Inflammatory macrophage (primary cell): ENCODE measurements around the gene HAPLN2.
"Not testable (repeated sequence)": the region's sequence is repeated elsewhere in the genome, so short reads cannot be mapped to it uniquely, and the experiment has no call there.

ENCODE experiments used
- DNase-seq, 2 donors: peaks; one replicate each; pipeline ENCODE4 v3.0.0-alpha.2; 2020 to 2022

HAPLN2 gene

GRCh38 chr1:156592158-156592909 is 26.9 kb upstream of the HAPLN2 start:
- no peak for DNase-seq

- no peak for DNase-seq
These were observed 26.1 kb upstream of the HAPLN2 start for GRCh38 chr1:156592910-156593660.

GRCh38 chr1:156593661-156593989 is 25.6 kb upstream of the HAPLN2 start:
- DNase-seq = no peak

GRCh38 chr1:156594190-156594589 is 25.0 kb upstream of the HAPLN2 start:
- DNase-seq = no peak

DNA sequence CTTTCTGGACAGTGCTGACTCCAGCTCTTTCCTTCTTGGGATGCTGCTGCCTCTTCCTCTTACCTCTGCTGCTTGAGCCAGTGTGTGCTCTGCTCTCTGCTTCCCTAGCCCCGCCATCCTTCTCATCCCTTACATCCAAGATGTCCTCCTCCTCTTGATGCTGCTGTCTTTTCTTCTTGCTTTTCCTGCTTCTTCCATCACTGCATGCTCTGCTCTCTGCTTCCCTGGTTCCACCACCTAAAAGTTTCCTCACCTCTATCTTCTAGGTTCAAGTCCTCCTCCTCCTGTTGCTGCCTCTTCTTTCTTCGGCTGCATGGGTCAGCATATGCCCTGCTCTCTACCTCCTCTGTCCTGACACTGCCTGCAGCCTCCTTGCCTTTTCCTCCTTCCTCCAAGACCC is 24.2 kb upstream of the HAPLN2 start:
- no peak for DNase-seq

DNA sequence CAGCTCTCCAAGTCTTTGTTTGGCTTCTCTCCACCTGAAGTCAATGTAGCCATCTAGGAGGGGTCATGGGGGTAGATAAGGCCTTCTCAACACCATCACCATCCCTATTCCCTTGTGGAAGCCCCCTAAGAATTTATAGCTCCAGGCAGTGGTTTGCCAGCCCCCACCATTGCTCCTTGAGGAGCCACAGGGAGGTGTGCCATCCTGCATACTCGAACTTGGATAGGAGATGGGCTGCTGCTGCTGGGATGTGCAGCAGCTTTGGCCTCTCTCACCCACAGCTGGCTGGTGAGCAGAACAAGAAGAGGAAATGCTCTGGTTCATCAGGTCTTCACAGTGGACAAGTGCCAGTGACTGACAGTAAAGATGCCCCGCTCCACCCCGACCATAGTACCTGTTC is 22.8 kb upstream of the HAPLN2 start:
- no peak for DNase-seq

- DNase-seq = no peak
These were observed 21.1 kb upstream of the HAPLN2 start for GRCh38 chr1:156598125-156598524.

DNA sequence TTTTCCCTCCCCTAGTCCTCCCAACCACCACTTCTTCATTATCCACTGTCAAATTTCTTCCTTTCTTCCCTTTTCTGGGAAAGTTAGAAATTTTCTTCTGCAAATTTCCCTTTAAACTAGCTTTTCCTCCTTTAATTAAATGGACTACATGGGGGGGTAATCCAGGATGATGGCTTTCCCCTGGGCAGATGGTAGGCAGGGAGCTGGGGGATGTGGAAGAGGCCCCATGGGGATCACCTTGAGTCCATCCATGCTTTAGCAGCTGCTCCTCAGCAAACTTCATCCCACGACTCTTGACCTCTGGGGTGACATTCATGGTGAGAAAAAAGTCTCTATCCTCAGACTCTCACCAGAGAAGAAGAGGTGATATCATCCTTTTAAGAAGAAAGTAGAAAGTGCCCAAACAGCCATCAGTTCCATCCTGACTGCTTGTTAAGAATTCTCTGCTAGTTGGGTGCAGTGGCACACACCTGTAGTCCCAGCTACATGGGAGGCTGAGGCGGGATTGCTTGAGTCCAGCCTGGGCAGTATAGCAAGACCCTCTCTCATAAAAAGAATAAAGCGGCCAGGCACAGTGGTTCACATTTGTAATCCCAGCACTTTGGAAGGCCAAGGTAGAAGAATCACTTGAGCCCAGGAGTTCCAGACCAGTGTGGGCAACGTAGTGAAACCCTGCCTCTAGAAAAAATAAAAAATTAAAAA is 20.3 kb upstream of the HAPLN2 start:
- no peak for DNase-seq

- peak; percentile 66 to 68 for DNase-seq
These were observed 19.4 kb upstream of the HAPLN2 start for GRCh38 chr1:156599811-156600210.

DNA sequence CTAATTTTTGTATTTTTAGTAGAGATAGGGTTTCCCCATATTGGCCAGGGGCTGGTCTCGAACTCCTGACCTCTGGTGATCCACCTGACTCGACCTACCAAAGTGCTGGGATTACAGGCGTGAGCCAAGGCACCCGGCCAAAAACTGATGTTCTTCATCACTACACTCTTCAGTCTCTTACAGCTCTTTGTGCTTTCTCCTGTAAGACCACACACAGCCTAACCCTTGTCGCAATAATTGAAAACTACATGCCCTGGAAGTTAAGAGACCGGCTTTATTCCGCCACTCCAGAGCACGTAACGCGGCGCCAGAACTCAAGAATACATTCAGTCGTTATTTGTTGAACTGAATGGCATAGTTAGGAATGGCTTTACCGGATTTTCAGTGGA is 18.5 kb upstream of the HAPLN2 start:
- DNase-seq = no peak

DNA sequence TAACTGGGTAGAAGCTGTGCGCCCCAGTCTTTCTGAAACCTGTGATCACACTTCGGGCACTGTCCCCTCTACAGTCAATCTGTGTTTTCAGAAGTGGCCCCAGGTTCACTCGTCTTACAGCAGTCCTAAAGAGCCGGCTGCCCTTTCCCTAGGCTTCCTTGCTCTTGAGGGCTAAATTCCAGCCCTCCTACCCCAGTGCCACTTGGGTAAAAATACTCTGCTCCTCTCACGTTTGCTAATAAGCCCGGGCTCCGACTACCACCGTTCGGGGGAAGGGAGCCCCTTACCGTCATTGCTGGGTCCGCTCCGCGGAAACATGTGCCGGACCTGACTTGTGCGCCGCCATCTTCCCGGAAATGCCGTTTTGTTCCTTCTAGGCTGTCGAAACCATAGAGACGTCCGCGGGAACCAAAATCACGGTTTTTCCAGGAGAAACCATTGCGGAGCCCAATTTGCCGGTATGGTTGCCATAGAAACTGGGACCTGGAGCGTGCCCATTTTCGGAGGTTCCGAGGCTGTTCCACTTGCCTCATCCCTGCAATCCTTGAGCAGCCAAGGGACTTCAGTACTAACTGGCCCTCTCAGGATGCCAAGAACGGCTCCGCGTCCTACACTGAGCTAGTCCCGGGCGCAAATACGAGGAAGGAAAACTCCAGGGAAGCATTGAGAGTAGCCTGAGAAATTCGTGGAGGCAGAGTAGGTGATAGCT is 17.9 kb upstream of the HAPLN2 start, which contains the start of gene GPATCH4:
GPATCH4 (minus strand) TSS at position 358 of the 709 bp plus-strand sequence.
- DNase-seq = peak; percentile 79 to 86

- DNase-seq = no peak
These were observed 17.3 kb upstream of the HAPLN2 start for GRCh38 chr1:156601892-156602291.

GRCh38 chr1:156602557-156602993 is 16.6 kb upstream of the HAPLN2 start:
- DNase-seq = peak; percentile 13 to 38

DNA sequence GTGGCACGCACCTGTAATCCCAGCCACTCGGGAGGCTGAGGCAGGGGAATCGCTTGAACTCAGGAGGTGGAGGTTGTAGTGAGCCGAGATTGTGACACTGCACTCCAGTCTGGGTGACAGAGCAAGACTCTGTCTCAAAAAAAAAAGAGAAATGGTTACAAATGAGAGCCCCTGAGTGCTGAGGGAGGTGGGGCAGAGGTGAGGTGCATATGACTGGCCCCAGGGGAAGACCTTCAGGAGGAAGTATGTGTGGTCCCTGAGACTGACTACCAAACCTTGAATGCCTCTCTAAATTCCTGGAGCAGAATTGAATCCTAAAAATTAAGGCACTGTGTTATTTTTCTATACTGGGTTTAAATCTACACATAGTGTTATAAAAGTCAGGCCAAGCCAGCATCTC is 11.9 kb upstream of the HAPLN2 start:
- not testable (repeated sequence) for DNase-seq

DNA sequence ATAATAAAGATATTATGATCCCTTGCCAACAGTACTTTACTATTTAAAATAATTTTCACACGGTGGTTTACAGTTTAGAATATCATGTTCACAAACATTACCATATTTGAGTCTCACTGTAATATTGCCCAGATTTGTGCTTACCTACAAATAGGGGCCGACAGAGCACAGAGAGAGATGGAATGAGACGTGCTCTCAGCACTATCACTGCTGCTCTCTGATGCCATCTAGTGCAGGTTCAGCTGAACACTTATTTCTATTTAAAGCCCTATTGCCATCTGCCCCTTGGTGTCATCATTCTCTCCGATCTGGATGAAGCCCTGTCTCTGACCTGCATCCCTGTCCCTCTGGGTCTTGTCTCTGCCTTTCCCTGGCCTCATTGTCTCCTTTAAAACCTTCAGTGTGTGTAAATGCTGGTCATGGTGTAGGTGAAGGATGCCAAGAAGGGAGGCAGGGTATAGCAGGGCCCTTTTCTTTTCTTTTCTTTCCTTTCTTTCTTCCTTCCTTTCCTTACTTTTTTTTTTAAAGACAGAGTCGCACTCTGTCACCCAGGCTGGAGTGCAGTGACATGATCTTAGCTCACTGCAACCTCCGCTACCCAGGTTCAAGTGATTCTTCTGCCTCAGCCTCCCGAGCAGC is 11.1 kb upstream of the HAPLN2 start:
- DNase-seq = peak; percentile 77 to 79

GRCh38 chr1:156608981-156609380 is 10.2 kb upstream of the HAPLN2 start:
- peak in 1 of 2 donors; percentile 18 for DNase-seq

GRCh38 chr1:156610072-156610471 is 9.1 kb upstream of the HAPLN2 start:
- DNase-seq = not testable (repeated sequence)

DNA sequence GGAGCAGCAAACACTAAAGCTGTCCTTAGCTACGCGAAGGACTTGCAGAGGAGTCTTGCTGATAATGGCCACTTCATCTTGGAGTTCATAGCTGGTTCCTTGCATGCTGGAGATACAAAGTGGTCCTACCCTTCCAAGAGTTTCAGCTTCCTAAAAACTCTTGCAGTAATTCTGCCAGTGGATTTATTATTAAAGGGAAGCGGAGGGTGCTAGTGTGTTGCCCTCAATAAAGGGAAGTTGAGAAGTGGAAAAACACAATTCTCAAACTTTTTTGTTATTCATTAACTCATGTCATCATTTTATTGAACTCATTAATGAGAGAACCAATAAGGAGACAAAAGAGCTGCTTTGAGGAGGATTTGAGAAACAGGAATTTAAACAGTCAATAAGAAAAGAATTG is 6.5 kb upstream of the HAPLN2 start:
- DNase-seq = peak; percentile 42 to 43

DNA sequence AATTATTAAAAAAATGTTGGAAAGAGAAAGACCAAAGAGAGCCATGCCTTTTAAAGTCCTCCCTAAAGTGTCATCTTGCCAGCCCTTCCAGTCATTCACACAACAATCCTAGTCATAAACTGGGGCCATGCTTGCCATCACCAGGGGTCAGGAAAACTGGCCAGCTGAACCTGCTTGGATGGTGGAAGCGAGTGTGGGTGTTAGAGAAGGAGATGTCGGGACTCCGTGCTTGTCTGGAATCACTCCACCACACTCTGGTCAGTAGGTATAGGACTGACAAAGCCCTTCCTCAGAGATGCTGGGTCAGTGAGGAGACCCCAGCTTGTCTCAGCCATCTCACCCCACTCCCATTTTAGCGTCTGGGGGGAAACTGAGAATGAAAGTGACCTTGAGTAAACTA is 3.3 kb upstream of the HAPLN2 start:
- DNase-seq = no peak

GRCh38 chr1:156616463-156616862 is 2.8 kb upstream of the HAPLN2 start:
- peak in 1 of 2 donors; percentile 9 for DNase-seq

GRCh38 chr1:156619582-156619955 is 354 bp downstream of the HAPLN2 start:
- DNase-seq = no peak

DNA sequence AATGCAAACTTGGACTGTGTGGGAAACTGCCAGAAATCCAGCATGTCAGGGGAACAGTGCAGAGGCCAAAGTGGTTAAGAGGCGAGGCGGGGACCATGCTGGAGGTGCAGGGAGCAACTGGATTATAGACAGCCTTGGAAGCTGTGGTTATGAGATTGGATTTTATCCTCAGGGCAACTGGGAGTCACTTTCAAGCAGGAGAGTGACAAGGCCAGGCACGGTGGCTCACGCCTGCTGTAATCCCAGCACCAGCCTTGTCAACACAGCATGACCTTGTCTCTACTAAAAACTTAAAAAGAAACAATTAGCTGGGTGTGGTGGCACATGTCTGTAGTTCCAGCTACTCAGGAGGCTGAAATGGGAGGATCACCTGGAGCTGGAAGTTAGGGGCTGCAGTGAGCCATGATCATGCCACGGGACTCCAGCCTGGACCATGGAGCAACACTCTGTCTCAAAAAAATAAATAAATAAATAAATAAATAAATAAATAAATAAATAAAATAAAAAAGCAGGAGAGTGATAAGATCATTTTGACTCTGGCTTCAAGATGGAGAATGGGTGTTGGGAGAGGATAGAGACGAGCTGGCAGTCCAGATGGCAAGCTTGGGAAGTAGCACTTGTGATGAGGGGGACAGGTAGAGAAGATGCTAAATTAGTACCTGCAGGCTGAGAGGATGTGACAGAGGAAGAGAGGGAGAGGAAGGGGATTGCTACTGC is 3.5 kb downstream of the HAPLN2 start:
- DNase-seq = no peak
